H1 (cell line): ENCODE data around the gene COL26A1. TPM values are rescaled to one million over a fixed set of nuclear protein-coding genes. Genes with fewer than 3 reads are reported as not detected.

Experiments
- CTCF ChIA-PET: fragments of 300-600 bp; sonication (Branson Sonifier 250); formaldehyde crosslinking; loops from one replicate; lab custom pipeline; 2021; ENCODE audit not compliant: partially characterized antibody; lab: Charles Lee
- POLR2A ChIA-PET: fragments of 300-600 bp; sonication (Branson Sonifier 250); formaldehyde crosslinking; loops from one replicate; lab custom pipeline; 2021; ENCODE audit warnings: inconsistent platforms; ENCODE audit not compliant: partially characterized antibody; lab: Charles Lee
- DNase-seq, 2 experiments: peaks; one replicate each; pipeline versions ENCODE4 v3.0.0 to v3.0.0-alpha.2; 2010 to 2022; ENCODE audit warnings: low spot score in 2 of 2, low read depth in 1 of 2, mixed read lengths in 1 of 2
- FAIRE-seq: peaks from 2 replicates; lab custom pipeline; 2011; peaks lifted over from hg19 to GRCh38; lab: Jason Lieb, UNC
- H2AFZ ChIP-seq: 2 replicates; pipeline ENCODE4 v1.8.1; 2012; ENCODE audit warnings: low read length, inconsistent platforms
- H2AK5ac ChIP-seq: 2 replicates; pipeline ENCODE4 v1.6.1; 2013; ENCODE audit warnings: low read depth, low read length
- H2BK120ac ChIP-seq: replicated peaks from 2 replicates; pipeline ENCODE3; 2013; ENCODE audit warnings: low read depth, low read length, inconsistent platforms
- H2BK12ac ChIP-seq: 2 replicates; pipeline ENCODE4 v1.6.1; 2013; ENCODE audit warnings: low read depth, low read length
- H2BK15ac ChIP-seq: 2 replicates; pipeline ENCODE4 v1.6.1; 2013; ENCODE audit warnings: low read length
- H2BK20ac ChIP-seq: 2 replicates; pipeline ENCODE4 v1.6.1; 2013; ENCODE audit warnings: low read length
- H2BK5ac ChIP-seq: 2 replicates; pipeline ENCODE4 v1.6.1; 2013; ENCODE audit warnings: low read depth, low read length
- H3K14ac ChIP-seq: 2 replicates; pipeline ENCODE4 v1.6.1; 2013; ENCODE audit warnings: inconsistent platforms; ENCODE audit not compliant: insufficient read length
- H3K18ac ChIP-seq: 2 replicates; pipeline ENCODE4 v1.6.1; 2013; ENCODE audit warnings: low read length; ENCODE audit errors: extremely low read depth
- H3K23ac ChIP-seq: 2 replicates; pipeline ENCODE4 v1.6.1; 2013; ENCODE audit warnings: inconsistent platforms; ENCODE audit not compliant: insufficient read length
- H3K23me2 ChIP-seq: 2 replicates; pipeline ENCODE4 v1.6.1; 2013; ENCODE audit warnings: low read depth, low read length
- H3K27ac ChIP-seq: 2 replicates; pipeline ENCODE4 v1.6.1; 2011; ENCODE audit warnings: low read depth, low read length, inconsistent platforms
- H3K27me3 ChIP-seq, 4 experiments: replicated peaks in 1 of 4; 1 replicate in 1 of 4; 2 replicates in 3 of 4; pipeline versions ENCODE4 v1.6.1 to v1.8.1; 2011 to 2013; ENCODE audit warnings: low read length in 3 of 4, mild to moderate bottlenecking in 3 of 4, inconsistent platforms in 2 of 4, mixed read lengths in 2 of 4, moderate library complexity in 1 of 4; ENCODE audit not compliant: control insufficient read depth in 3 of 4, insufficient read depth in 3 of 4; ENCODE audit errors: extremely low read depth in 1 of 4
- H3K36me3 ChIP-seq, 4 experiments: 2 replicates each; pipeline versions ENCODE4 v1.6.1 to v1.8.1; 2011 to 2013; ENCODE audit warnings: mild to moderate bottlenecking in 4 of 4, low read length in 3 of 4, moderate library complexity in 2 of 4, control low read depth in 1 of 4, inconsistent platforms in 1 of 4; ENCODE audit not compliant: insufficient read depth in 4 of 4, control insufficient read depth in 2 of 4
- H3K4ac ChIP-seq: replicated peaks from 2 replicates; pipeline ENCODE3; 2013; ENCODE audit warnings: low read length, low read depth, mixed read lengths, inconsistent platforms; ENCODE audit not compliant: insufficient read length
- H3K4me1 ChIP-seq, 4 experiments: replicated peaks in 1 of 4; 1 replicate in 1 of 4; 2 replicates in 3 of 4; pipeline versions ENCODE4 v1.6.1 to v1.8.1; 2011 to 2013; ENCODE audit warnings: low read length in 3 of 4, inconsistent platforms in 2 of 4, mixed read lengths in 1 of 4; ENCODE audit not compliant: insufficient read depth in 4 of 4, control insufficient read depth in 3 of 4
- H3K4me2 ChIP-seq, 2 experiments: 2 replicates each; pipeline versions ENCODE4 v1.6.1 to v1.8.1; 2011 to 2013; ENCODE audit warnings: low read depth in 2 of 2, low read length in 2 of 2, control low read depth in 1 of 2, inconsistent platforms in 1 of 2, mild to moderate bottlenecking in 1 of 2; ENCODE audit not compliant: insufficient read depth in 1 of 2
- H3K4me3 ChIP-seq, 4 experiments: fragments of 200-600, 300-600 bp in 1 of 4; sonication (generic), shearing (Covaris generic), sonication (Bioruptor Twin) in 1 of 4; 2 replicates each; pipeline versions ENCODE4 v1.5.1 to v1.8.1; 2011 to 2016; ENCODE audit warnings: low read length in 4 of 4, low read depth in 3 of 4, control low read depth in 2 of 4, inconsistent platforms in 2 of 4, mild to moderate bottlenecking in 2 of 4, mixed read lengths in 1 of 4, moderate library complexity in 1 of 4; ENCODE audit not compliant: insufficient read depth in 2 of 4; ENCODE audit errors: extremely low read depth in 1 of 4
- H3K56ac ChIP-seq: replicated peaks from 2 replicates; pipeline ENCODE3; 2013; ENCODE audit warnings: low read depth, mild to moderate bottlenecking, mixed read lengths, low read length, inconsistent platforms; ENCODE audit not compliant: insufficient read length
- H3K79me1 ChIP-seq: 2 replicates; pipeline ENCODE4 v1.6.1; 2013; ENCODE audit warnings: low read depth, low read length, control low read depth
- H3K79me2 ChIP-seq, 2 experiments: 2 replicates each; pipeline versions ENCODE4 v1.6.1 to v1.8.1; 2012 to 2013; ENCODE audit warnings: low read length in 2 of 2, mild to moderate bottlenecking in 2 of 2, inconsistent platforms in 1 of 2; ENCODE audit not compliant: insufficient read depth in 2 of 2, control insufficient read depth in 1 of 2
- H3K9ac ChIP-seq, 4 experiments: replicated peaks in 1 of 4; 1 replicate in 1 of 4; 2 replicates in 3 of 4; pipeline versions ENCODE4 v1.6.1 to v1.8.1; 2011 to 2013; ENCODE audit warnings: low read depth in 3 of 4, low read length in 3 of 4, control low read depth in 2 of 4, mild to moderate bottlenecking in 2 of 4, moderate library complexity in 2 of 4, inconsistent platforms in 1 of 4; ENCODE audit errors: extremely low read depth in 1 of 4
- H3K9me3 ChIP-seq, 2 experiments: 2 replicates each; pipeline versions ENCODE4 v1.6.1 to v1.8.1; 2012 to 2013; ENCODE audit warnings: mild to moderate bottlenecking in 2 of 2, moderate library complexity in 2 of 2, control low read depth in 1 of 2, inconsistent platforms in 1 of 2, low read depth in 1 of 2, low read length in 1 of 2, mixed read lengths in 1 of 2; ENCODE audit not compliant: insufficient read depth in 2 of 2
- H4K20me1 ChIP-seq, 2 experiments: replicated peaks in 1 of 2; 2 replicates each; pipeline versions ENCODE3 to v1.8.1; 2011 to 2013; ENCODE audit warnings: inconsistent platforms in 2 of 2, low read length in 2 of 2, mild to moderate bottlenecking in 1 of 2; ENCODE audit not compliant: insufficient read depth in 2 of 2, control insufficient read depth in 1 of 2
- H4K5ac ChIP-seq: 2 replicates; pipeline ENCODE4 v1.6.1; 2013; ENCODE audit warnings: low read length, low read depth, mixed read lengths, inconsistent platforms; ENCODE audit not compliant: insufficient read length
- H4K8ac ChIP-seq: 2 replicates; pipeline ENCODE4 v1.8.0; 2013; ENCODE audit warnings: mild to moderate bottlenecking, moderate library complexity, low read length, inconsistent platforms; ENCODE audit not compliant: insufficient read depth; ENCODE audit errors: extremely low read depth
- H4K91ac ChIP-seq: replicated peaks from 2 replicates; pipeline ENCODE3; 2013; ENCODE audit warnings: low read length, mixed read lengths, inconsistent platforms; ENCODE audit not compliant: insufficient read length
- CBX5 ChIP-seq: fragments of 300-800, 300-1000 bp; sonication (generic); IDR thresholded peaks from 2 replicates; pipeline ENCODE4 v1.7.1; 2016; ENCODE audit warnings: antibody characterized with exemption, low read length, low read depth
- GTF2F1 ChIP-seq: IDR thresholded peaks from 2 replicates; pipeline ENCODE4 v1.6.1; 2012; ENCODE audit warnings: low read depth, low read length, improper control_type of control experiment, borderline replicate concordance
- HDAC2 ChIP-seq, 2 experiments: fragments of 300-600 bp in 1 of 2; sonication (generic) in 1 of 2; IDR thresholded peaks; 2 replicates each; pipeline ENCODE4 v1.6.1; 2011 to 2012; ENCODE audit warnings: low read depth in 2 of 2, low read length in 2 of 2, mild to moderate bottlenecking in 2 of 2, moderate library complexity in 2 of 2, borderline replicate concordance in 1 of 2, inconsistent platforms in 1 of 2
- KDM5A ChIP-seq: fragments of 200-600 bp; IDR thresholded peaks from 2 replicates; pipeline ENCODE4 v1.7.1; 2012; ENCODE audit warnings: mild to moderate bottlenecking, low read length, inconsistent platforms, mixed read lengths
- MAFK ChIP-seq: IDR thresholded peaks from 2 replicates; pipeline ENCODE4 v1.6.1; 2012; ENCODE audit warnings: low read depth, mild to moderate bottlenecking, improper control_type of control experiment, low read length
- YY1 ChIP-seq: IDR thresholded peaks from 2 replicates; pipeline ENCODE4 v1.6.1; 2011; ENCODE audit warnings: low read depth, mild to moderate bottlenecking, low read length
- WGBS, 2 experiments: shearing (Covaris generic) in 1 of 2; methylation state at CpG; one replicate each; pipeline versions ENCODE4 v1.1.6 to v1.1.7; 2013 to 2015; ENCODE audit warnings: low lambda C conversion rate in 2 of 2, mixed read lengths in 2 of 2, inconsistent platforms in 1 of 2, low coverage in 1 of 2, missing lambda C conversion rate in 1 of 2; ENCODE audit not compliant: insufficient replicate concordance in 2 of 2, insufficient coverage in 1 of 2, insufficient read length in 1 of 2; ENCODE audit errors: extremely low coverage in 1 of 2, missing lambda C conversion rate in 1 of 2; 5-methylcytosine and 5-hydroxymethylcytosine counted together
- polyA plus RNA-seq, 7 experiments: library from polyadenylated mRNA; depleted of rRNA in 3 of 7; stranded (reverse) in 5 of 7; unstranded in 2 of 7; fragments of >200 nt in 5 of 7; fragments of 200-250 nt in 2 of 7; gene quantifications; 1 replicate in 5 of 7; 2 replicates in 1 of 7; 4 replicates in 1 of 7; pipeline versions ENCODE4 v1.2.1 to v1.2.3, GENCODE V29; 2011 to 2013; ENCODE audit warnings: missing spikeins in 2 of 7, mixed read lengths in 2 of 7
- total RNA-seq: library from RNA; stranded (reverse); fragmentation: NEBNext Ultra II Directional; extraction: Animal tissue kit (Norgen Biotek cat#: 25700); gene quantifications from 2 replicates; pipeline ENCODE4 v1.2.1, GENCODE V29; 2021

The COL26A1 gene
- total and polyA plus RNA-seq, 2 of the 8 experiments (the other 6 are each of a cell fraction or from before 2014, with no cell fraction given): 51.1 to 68.8 TPM

GRCh38 chr7:101593556-101593955 is 230.9 kb downstream of the COL26A1 start:
- no peak overlapping the region for H3K23ac ChIP-seq
- no peak overlapping the region for H3K18ac ChIP-seq
- H3K27ac ChIP-seq: no peak overlapping the region
- H2BK12ac ChIP-seq: no peak overlapping the region
- no peak overlapping the region for H3K4me3 ChIP-seq
- H4K8ac ChIP-seq: no peak overlapping the region
- H3K36me3 ChIP-seq: no peaks in the 10 kb centered on the region
- H2BK120ac ChIP-seq: no peak overlapping the region
- CTCF ChIA-PET: interaction anchor here (1.0 to 1.2 kb wide), 4 partner anchors 12 to 108 kb away, joined by 3 to 4 read pairs (median 3); no protein-coding TSS in a partner anchor
- TF ChIP-seq YY1: no peak
- TF ChIP-seq CBX5: no peak
- TF ChIP-seq GTF2F1: no peak
- TF ChIP-seq MAFK: no peak
- no peak for TF ChIP-seq HDAC2 (IDR thresholded peaks at IDR 0.05; ENCODE audit: borderline replicate concordance in 1 of 2, low read depth in 2 of 2, low read length in 2 of 2)
- no peak for TF ChIP-seq KDM5A
- WGBS, 2 experiments: 91% methylated on average over 6 of the region's 6 CpGs; no CpG with 5 or more reads in 1 of the 2 experiments
- H2BK20ac ChIP-seq: no peak overlapping the region
- no peaks in the 10 kb centered on the region for H3K79me2 ChIP-seq
- DNase-seq: no peak
- peaks cover 0 to 5% of the 10 kb centered on the region in 2 experiments for H4K20me1 ChIP-seq
- H3K79me1 ChIP-seq: no peaks in the 10 kb centered on the region
- no peak overlapping the region for H2AK5ac ChIP-seq
- H2AFZ ChIP-seq: no peak overlapping the region
- H2BK5ac ChIP-seq: no peak overlapping the region
- H3K4me1 ChIP-seq: peaks cover 0 to 2% (median 0%) of the 10 kb centered on the region in 4 experiments; a peak in 2 of 7 replicates
- no peak overlapping the region for H4K91ac ChIP-seq
- no peak overlapping the region for H3K14ac ChIP-seq
- H3K4me2 ChIP-seq: no peak overlapping the region
- H3K23me2 ChIP-seq: peaks cover 5% of the 10 kb centered on the region; the same call in 1 of the 2 replicates
- no peaks in the 10 kb centered on the region for H3K9me3 ChIP-seq
- H3K4ac ChIP-seq: no peak overlapping the region
- H3K9ac ChIP-seq: no peak overlapping the region
- H4K5ac ChIP-seq: no peak overlapping the region
- no peak overlapping the region for H2BK15ac ChIP-seq
- no peaks in the 10 kb centered on the region for H3K27me3 ChIP-seq
- no peak overlapping the region for H3K56ac ChIP-seq
- FAIRE-seq: no peak
- POLR2A ChIA-PET: no interaction called here
